ENCODE measurements around the gene CLMP.

- TF ChIP-seq CTCF (IDR thresholded peaks at IDR 0.05; ENCODE audit: low read depth, low read length, poor library complexity, severe bottlenecking) = no peak
- no peak for TF ChIP-seq EZH2phosphoT487 (IDR thresholded peaks at IDR 0.05; ENCODE audit: borderline replicate concordance, low read length)
These were observed 26.0 kb downstream of the CLMP start for GRCh38 chr11:123168955-123169484.
